Endothelial cell of umbilical vein (primary cell): ENCODE data around the gene PHF24. TPM values are rescaled to one million over a fixed set of nuclear protein-coding genes. Genes with fewer than 3 reads are reported as not detected.

Experiments
- BruUV-seq: library from RNA; stranded (reverse); fragments of 400-500 nt; replicated peaks from 2 replicates; lab custom pipeline; 2021; lab: Mats Ljungman, UMichigan
- CTCF ChIA-PET: fragments of 300-600, 350-600 bp; sonication (Branson Sonifier 250); formaldehyde crosslinking; loops from one replicate; lab custom pipeline; 2021; ENCODE audit warnings: antibody characterized with exemption, inconsistent platforms; lab: Charles Lee
- POLR2A ChIA-PET: fragments of 300-600, 350-600 bp; sonication (Branson Sonifier 250); formaldehyde crosslinking; loops from one replicate; lab custom pipeline; 2021; ENCODE audit warnings: antibody characterized with exemption, inconsistent platforms; lab: Charles Lee
- DNase-seq: peaks from one replicate; pipeline ENCODE4 v3.0.0-alpha.2; 2011; ENCODE audit warnings: low read depth, low spot score
- FAIRE-seq: peaks from 2 replicates; lab custom pipeline; 2011; peaks lifted over from hg19 to GRCh38; lab: Jason Lieb, UNC
- H2AFZ ChIP-seq: 2 replicates; pipeline ENCODE4 v1.6.0; 2012; ENCODE audit warnings: low read depth, low read length, control low read depth, inconsistent platforms
- H3K27ac ChIP-seq: 2 replicates; pipeline ENCODE4 v1.5.1; 2011; ENCODE audit warnings: low read depth, mild to moderate bottlenecking, control low read depth, low read length, moderate library complexity; ENCODE audit not compliant: insufficient read depth
- H3K27me3 ChIP-seq, 2 experiments: 2 replicates each; pipeline versions ENCODE4 v1.6.0 to v1.6.1; 2011; ENCODE audit warnings: low read length in 2 of 2, mixed read lengths in 1 of 2; ENCODE audit not compliant: control insufficient read depth in 2 of 2, insufficient read depth in 2 of 2
- H3K36me3 ChIP-seq, 2 experiments: 2 replicates in 1 of 2; 3 replicates in 1 of 2; pipeline ENCODE4 v1.5.1; 2011; ENCODE audit warnings: low read length in 2 of 2, mild to moderate bottlenecking in 1 of 2, moderate library complexity in 1 of 2; ENCODE audit not compliant: control insufficient read depth in 2 of 2, insufficient read depth in 2 of 2; ENCODE audit errors: extremely low read depth in 1 of 2
- H3K4me1 ChIP-seq: 3 replicates; pipeline ENCODE4 v1.5.1; 2011; ENCODE audit warnings: mild to moderate bottlenecking, low read length; ENCODE audit not compliant: control insufficient read depth, insufficient read depth; ENCODE audit errors: extremely low read depth
- H3K4me2 ChIP-seq: 2 replicates; pipeline ENCODE4 v1.6.1; 2011; ENCODE audit warnings: low read length, control low read depth, mixed read lengths; ENCODE audit not compliant: insufficient read depth
- H3K4me3 ChIP-seq, 3 experiments: fragments of 200-600 bp in 1 of 3; sonication (generic), shearing (Covaris generic) in 1 of 3; replicated peaks in 1 of 3; 2 replicates each; pipeline ENCODE4 v1.5.1; 2011 to 2016; ENCODE audit warnings: control low read depth in 3 of 3, low read length in 3 of 3, mild to moderate bottlenecking in 2 of 3, inconsistent platforms in 1 of 3, low read depth in 1 of 3, moderate library complexity in 1 of 3; ENCODE audit not compliant: insufficient read depth in 1 of 3
- H3K79me2 ChIP-seq: 2 replicates; pipeline ENCODE4 v1.6.0; 2012; ENCODE audit warnings: low read length, inconsistent platforms; ENCODE audit not compliant: control insufficient read depth, insufficient read depth
- H3K9ac ChIP-seq: replicated peaks from 2 replicates; pipeline ENCODE3; 2011; ENCODE audit warnings: low read length, control low read depth; ENCODE audit not compliant: insufficient read depth; ENCODE audit errors: extremely low read depth
- H3K9me1 ChIP-seq: replicated peaks from 3 replicates; pipeline ENCODE4 v1.6.0; 2011; ENCODE audit warnings: mild to moderate bottlenecking, low read length; ENCODE audit not compliant: control insufficient read depth, insufficient read depth; ENCODE audit errors: extremely low read depth
- H3K9me3 ChIP-seq: replicated peaks from 2 replicates; pipeline ENCODE4 v1.5.1; 2012; ENCODE audit warnings: low read length, inconsistent platforms; ENCODE audit not compliant: control insufficient read depth, insufficient read depth
- H4K20me1 ChIP-seq: replicated peaks from 2 replicates; pipeline ENCODE3; 2011; ENCODE audit warnings: mild to moderate bottlenecking, low read length; ENCODE audit not compliant: control insufficient read depth, insufficient read depth; ENCODE audit errors: extremely low read depth
- CTCF ChIP-seq, 2 donors: IDR thresholded peaks; 1 replicate in 1 of 2; 2 replicates in 1 of 2; pipeline ENCODE4 v1.5.1; 2011; ENCODE audit warnings: low read length in 2 of 2, mild to moderate bottlenecking in 2 of 2, moderate library complexity in 2 of 2, control low read depth in 1 of 2, inconsistent platforms in 1 of 2, low read depth in 1 of 2; ENCODE audit not compliant: insufficient read depth in 1 of 2; ENCODE audit errors: extremely low read depth in 1 of 2
- EZH2 ChIP-seq: IDR thresholded peaks from 2 replicates; pipeline ENCODE4 v1.6.1; 2012; ENCODE audit warnings: borderline replicate concordance, low read depth, mild to moderate bottlenecking, moderate library complexity, low read length, inconsistent platforms; ENCODE audit not compliant: severe bottlenecking
- FOS ChIP-seq: IDR thresholded peaks from 2 replicates; pipeline ENCODE4 v1.6.1; 2011; ENCODE audit warnings: mild to moderate bottlenecking, low read length, moderate library complexity, borderline replicate concordance; ENCODE audit not compliant: insufficient read depth
- GATA2 ChIP-seq: IDR thresholded peaks from 2 replicates; pipeline ENCODE4 v1.7.0; 2011; ENCODE audit warnings: low read depth, mild to moderate bottlenecking, moderate library complexity, mixed read lengths, low read length; ENCODE audit not compliant: insufficient read length, insufficient read depth
- JUN ChIP-seq: IDR thresholded peaks from 2 replicates; pipeline ENCODE4 v1.6.1; 2011; ENCODE audit warnings: borderline replicate concordance, low read depth; ENCODE audit not compliant: insufficient read length, insufficient read depth
- MAX ChIP-seq: IDR thresholded peaks from 2 replicates; pipeline ENCODE4 v1.6.1; 2011; ENCODE audit not compliant: insufficient read depth, insufficient read length
- MYC ChIP-seq: IDR thresholded peaks from one replicate; pipeline ENCODE4 v1.6.1; 2011; ENCODE audit warnings: mild to moderate bottlenecking, low read depth, low read length
- POLR2A ChIP-seq: IDR thresholded peaks from 2 replicates; pipeline ENCODE4 v1.6.1; 2012; ENCODE audit warnings: low read depth, mild to moderate bottlenecking, control low read depth, low read length
- POLR2AphosphoS5 ChIP-seq: IDR thresholded peaks from 2 replicates; pipeline ENCODE4 v1.6.1; 2012; ENCODE audit warnings: low read depth, mild to moderate bottlenecking, control low read depth, low read length, moderate library complexity; ENCODE audit not compliant: insufficient read depth
- dilution Hi-C: fragments of 300-500 bp; cut with MboI; formaldehyde crosslinking; loops from one replicate; pipeline ENCODE4 v1.15.0; 2019; ENCODE audit warnings: low sequenced_read_pairs; ENCODE audit not compliant: extremely low pct_ligation_motif_present
- intact Hi-C: fragments of 100-400 bp; cut with micrococcal nuclease; formaldehyde crosslinking; loops from one replicate; pipeline ENCODE4 v1.10.0; 2022
- polyA plus RNA-seq, 4 experiments: library from polyadenylated mRNA; depleted of rRNA in 3 of 4; stranded (reverse) in 3 of 4; unstranded in 1 of 4; fragments of >200 nt; gene quantifications; 2 replicates each; pipeline versions ENCODE4 v1.2.1 to v1.2.3, GENCODE V29; 2011 to 2012; ENCODE audit warnings: missing spikeins in 1 of 4
- total RNA-seq: library from RNA; stranded (reverse); gene quantifications from 2 replicates; pipeline ENCODE4 v1.2.3, GENCODE V29; 2021

PHF24 gene
- total and polyA plus RNA-seq, 2 donors (not counting 3 experiments of a cell fraction or from before 2014, with no cell fraction given) = not detected

- H4K20me1 ChIP-seq = no peaks in the 10 kb centered on the region
- no TSS peak for BruUV-seq
- no peaks in the 10 kb centered on the region for H3K27me3 ChIP-seq
- H3K27ac ChIP-seq = no peak overlapping the region
- FAIRE-seq (no peak), DNase-seq (no peak)
- H3K4me1 ChIP-seq = peaks cover 9% of the 10 kb centered on the region
- H3K4me2 ChIP-seq = no peak overlapping the region
- intact Hi-C loops (no loop called here), dilution Hi-C loops (no loop called here)
- H3K4me3 ChIP-seq = no peak overlapping the region
- H3K36me3 ChIP-seq = no peaks in the 10 kb centered on the region
- H3K79me2 ChIP-seq = no peaks in the 10 kb centered on the region
- POLR2A ChIA-PET = interaction anchor here (1.1 kb wide), 1 partner anchor 45 kb away, joined by 3 read pairs; the partner anchor contains the start of gene VCP
- no peak overlapping the region for H2AFZ ChIP-seq
- no peak for TF ChIP-seq POLR2A
- TF ChIP-seq JUN = no peak
- TF ChIP-seq FOS = no peak
- TF ChIP-seq GATA2 = no peak
- TF ChIP-seq CTCF (IDR thresholded peaks at IDR 0.05; ENCODE audit: extremely low read depth in 1 of 2, insufficient read depth in 1 of 2, low read depth in 1 of 2, low read length in 2 of 2) = no peak
- CTCF ChIA-PET = interaction anchor here (0.9 to 4.5 kb wide), 7 partner anchors 8 to 128 kb away, joined by 4 to 29 read pairs (median 9); a partner anchor contains a TSS
- H3K9ac ChIP-seq = no peak overlapping the region
- no peaks in the 10 kb centered on the region for H3K9me3 ChIP-seq
- no peaks in the 10 kb centered on the region for H3K9me1 ChIP-seq
These were observed 69.3 kb downstream of the PHF24 start for GRCh38 chr9:35027374-35027773.

GRCh38 chr9:35027860-35028259 is 69.8 kb downstream of the PHF24 start:
- Histone ChIP-seq H2AFZ (no peak overlapping the region), H3K4me1 (peaks cover 9% of the 10 kb centered on the region), H4K20me1 (no peaks in the 10 kb centered on the region), H3K4me3 (no peak overlapping the region), H3K79me2 (no peaks in the 10 kb centered on the region), H3K9me1 (no peaks in the 10 kb centered on the region), H3K27me3 (no peaks in the 10 kb centered on the region), H3K36me3 (no peaks in the 10 kb centered on the region), H3K4me2 (no peak overlapping the region), H3K9me3 (no peaks in the 10 kb centered on the region), H3K9ac (no peak overlapping the region), H3K27ac (no peak overlapping the region)
- dilution Hi-C loops (no loop called here), intact Hi-C loops (no loop called here)
- no peak for TF ChIP-seq POLR2A
- no peak for TF ChIP-seq EZH2
- no peak for TF ChIP-seq MYC
- TF ChIP-seq CTCF (IDR thresholded peaks at IDR 0.05; ENCODE audit: extremely low read depth in 1 of 2, insufficient read depth in 1 of 2, low read depth in 1 of 2, low read length in 2 of 2) = no peak
- no peak for TF ChIP-seq POLR2AphosphoS5
- TF ChIP-seq GATA2 = no peak
- no peak for TF ChIP-seq MAX
- no peak for TF ChIP-seq JUN
- no peak for TF ChIP-seq FOS
- DNase-seq (no peak), FAIRE-seq (no peak)
- BruUV-seq = no TSS peak
- ChIA-PET CTCF (interaction anchor here (0.9 to 4.5 kb wide), 7 partner anchors 8 to 128 kb away, joined by 3 to 29 read pairs (median 4); no protein-coding TSS in a partner anchor), POLR2A (no interaction called here)
